Measurements from ENCODE around the gene ZBTB48.
A peak's percentile ranks its signal among the peaks of the same experiment; 100 is the strongest.
"Not testable (repeated sequence)": the region's sequence is repeated elsewhere in the genome, so short reads cannot be mapped to it uniquely, and the experiment has no call there.

The ZBTB48 gene

GRCh38 chr1:6634371-6635052 is 54.7 kb downstream of the ZBTB48 start:
- no peak overlapping the region for H3K4me3 ChIP-seq (ENCODE audit: low read depth, low read length)
- peak; percentile 52 for DNase-seq (ENCODE audit: low read depth)
- no peak for TF ChIP-seq MYC (IDR thresholded peaks at IDR 0.05; ENCODE audit: low read depth, low read length)
- TF ChIP-seq CTCF (IDR thresholded peaks at IDR 0.05; ENCODE audit: low read depth, low read length): peak; percentile 47

GRCh38 chr1:6635161-6635909 is 55.5 kb downstream of the ZBTB48 start:
- H3K4me3 ChIP-seq (ENCODE audit: low read depth, low read length): no peak overlapping the region
- DNase-seq (ENCODE audit: low read depth): no peak
- no peak for TF ChIP-seq POLR2A (IDR thresholded peaks at IDR 0.05; ENCODE audit: extremely low read depth, insufficient read length)

GRCh38 chr1:6635910-6636760 is 56.3 kb downstream of the ZBTB48 start:
- peak; percentile 30 for DNase-seq (ENCODE audit: low read depth)
- H3K4me3 ChIP-seq (ENCODE audit: low read depth, low read length): no peak overlapping the region
- no peak for TF ChIP-seq POLR2A (IDR thresholded peaks at IDR 0.05; ENCODE audit: extremely low read depth, insufficient read length)

GRCh38 chr1:6636778-6637177 is 57.0 kb downstream of the ZBTB48 start:
- not testable (repeated sequence) for DNase-seq (ENCODE audit: low read depth); H3K4me3 ChIP-seq (ENCODE audit: low read depth, low read length)

- TF ChIP-seq MAX (IDR thresholded peaks at IDR 0.05; ENCODE audit: low read depth, low read length) (no peak), POLR2A (IDR thresholded peaks at IDR 0.05; ENCODE audit: extremely low read depth, insufficient read length) (no peak), CTCF (IDR thresholded peaks at IDR 0.05; ENCODE audit: low read depth, low read length) (no peak), MYC (IDR thresholded peaks at IDR 0.05; ENCODE audit: low read depth, low read length) (no peak)
- DNase-seq (ENCODE audit: low read depth): no peak
These were observed 58.0 kb downstream of the ZBTB48 start for GRCh38 chr1:6637770-6638169.

GRCh38 chr1:6638226-6638625 is 58.4 kb downstream of the ZBTB48 start:
- TF ChIP-seq CTCF (IDR thresholded peaks at IDR 0.05; ENCODE audit: low read depth, low read length) (no peak), MYC (IDR thresholded peaks at IDR 0.05; ENCODE audit: low read depth, low read length) (no peak), MAX (IDR thresholded peaks at IDR 0.05; ENCODE audit: low read depth, low read length) (no peak), POLR2A (IDR thresholded peaks at IDR 0.05; ENCODE audit: extremely low read depth, insufficient read length) (no peak)
- no peak for DNase-seq (ENCODE audit: low read depth)
- no peak overlapping the region for H3K4me3 ChIP-seq (ENCODE audit: low read depth, low read length)

More at GRCh38 chr1:6637770-6638169, 58.0 kb downstream of the ZBTB48 start:
- H3K4me3 ChIP-seq (ENCODE audit: low read depth, low read length): no peak overlapping the region

Data from NB4 (cell line).